K562 (cell line): ENCODE measurements around the gene TNFAIP8L1. TPM values are rescaled to one million over a fixed set of nuclear protein-coding genes. Genes with fewer than 3 reads are reported as not detected.

Source experiments
- BRCA1 ChIP-seq, 2 experiments: fragments of 450-650 bp in 1 of 2; sonication (generic) in 1 of 2; formaldehyde crosslinking in 1 of 2; IDR thresholded peaks; 2 replicates each; pipeline versions ENCODE4 v1.5.0 to v1.6.1; 2017 to 2020; ENCODE audit warnings: mild to moderate bottlenecking in 1 of 2, missing genetic modification reagents in 1 of 2
- BRD4 ChIP-seq: fragments of 200-600 bp; sonication (generic); IDR thresholded peaks from 2 replicates; pipeline ENCODE4 v1.6.1; 2017; ENCODE audit warnings: inconsistent platforms
- CCNT2 ChIP-seq: IDR thresholded peaks from 2 replicates; pipeline ENCODE4 v1.6.1; 2011; ENCODE audit warnings: borderline replicate concordance, low read depth, mild to moderate bottlenecking, moderate library complexity, mixed read lengths, low read length; ENCODE audit not compliant: insufficient read length; ENCODE audit errors: extremely low read depth
- CEBPB ChIP-seq: fragments of 450-650 bp; IDR thresholded peaks from 2 replicates; pipeline ENCODE4 v1.6.1; 2016; ENCODE audit warnings: missing genetic modification characterization, missing compliant biosample characterization
- CREB5 ChIP-seq: fragments of 250-450 bp; sonication (Bioruptor Pico); IDR thresholded peaks from 2 replicates; pipeline ENCODE4 v1.5.0; 2020; ENCODE audit warnings: mild to moderate bottlenecking
- DMBX1 ChIP-seq: fragments of 250-450 bp; sonication (Bioruptor Pico); IDR thresholded peaks from 2 replicates; pipeline ENCODE4 v1.8.0; 2022; ENCODE audit warnings: inconsistent platforms, mild to moderate bottlenecking, moderate library complexity, borderline replicate concordance
- HCFC1 ChIP-seq: IDR thresholded peaks from 2 replicates; pipeline ENCODE4 v1.6.1; 2012; ENCODE audit warnings: low read depth, low read length, improper control_type of control experiment
- MTA3 ChIP-seq: fragments of 450-650 bp; formaldehyde crosslinking; IDR thresholded peaks from 2 replicates; pipeline ENCODE4 v1.6.1; 2017; ENCODE audit warnings: mild to moderate bottlenecking, borderline replicate concordance
- SPI1 ChIP-seq: IDR thresholded peaks from 2 replicates; pipeline ENCODE4 v1.6.1; 2011; ENCODE audit warnings: low read depth, low read length, control low read depth, borderline replicate concordance
- STAT5A ChIP-seq: IDR thresholded peaks from 2 replicates; pipeline ENCODE4 v1.6.1; 2012; ENCODE audit warnings: low read length, inconsistent platforms, borderline replicate concordance
- SUPT5H ChIP-seq: fragments of 450-650 bp; IDR thresholded peaks from 2 replicates; pipeline ENCODE4 v1.6.1; 2016
- TAF1 ChIP-seq: IDR thresholded peaks from 2 replicates; pipeline ENCODE4 v1.6.1; 2011; ENCODE audit warnings: mild to moderate bottlenecking, low read length, moderate library complexity; ENCODE audit not compliant: insufficient read depth, control insufficient read depth, severe bottlenecking; ENCODE audit errors: extremely low read depth
- YY1 ChIP-seq, 3 experiments: IDR thresholded peaks; 2 replicates each; pipeline ENCODE4 v1.6.1; 2011; ENCODE audit warnings: low read length in 2 of 3, mild to moderate bottlenecking in 2 of 3, moderate library complexity in 2 of 3, borderline replicate concordance in 1 of 3, control low read depth in 1 of 3, low read depth in 1 of 3; ENCODE audit not compliant: insufficient read depth in 3 of 3, insufficient replicate concordance in 2 of 3, control insufficient read depth in 1 of 3, insufficient read length in 1 of 3; ENCODE audit errors: extremely low read depth in 1 of 3
- ZBTB12 ChIP-seq: fragments of 250-450 bp; sonication (Bioruptor Pico); IDR thresholded peaks from 2 replicates; pipeline ENCODE4 v1.4.0; 2020
- ZFX ChIP-seq: sonication (generic); formaldehyde crosslinking; IDR thresholded peaks from 2 replicates; pipeline ENCODE4 v1.8.0; 2022; ENCODE audit warnings: mild to moderate bottlenecking, missing genetic modification reagents, moderate library complexity
- polyA plus RNA-seq, 8 experiments: library from polyadenylated mRNA; depleted of rRNA in 4 of 8; stranded (reverse) in 5 of 8; unstranded in 3 of 8; fragments of >200 nt; fragmentation: Nextera tagmentation in 2 of 8; fragmentation: Illumina TruSeq in 1 of 8; extraction: Ambion mirVana in 2 of 8; extraction: Trizol in 1 of 8; gene quantifications; 2 replicates each; pipeline versions ENCODE4 v1.2.1 to v1.2.3, GENCODE V29; 2011 to 2014; ENCODE audit warnings: inconsistent platforms in 1 of 8, missing spikeins in 1 of 8
- total RNA-seq, 7 experiments: library from RNA; depleted of rRNA in 6 of 7; stranded (reverse); fragments of >200 nt in 6 of 7; fragmentation: Illumina TruSeq in 2 of 7; extraction: Trizol in 2 of 7; gene quantifications; 2 replicates each; pipeline versions ENCODE4 v1.2.1 to v1.2.3, GENCODE V29; 2011 to 2021; ENCODE audit warnings: low replicate concordance in 1 of 7
- TF ChIP-seq, protein P1 (sequence below): sonication (generic); formaldehyde crosslinking; IDR thresholded peaks from 2 replicates; pipeline ENCODE4 v1.9.0; 2022; ENCODE audit warnings: mild to moderate bottlenecking, missing genetic modification reagents
- TF ChIP-seq, protein P2 (sequence below), 2 experiments: IDR thresholded peaks; 2 replicates each; pipeline ENCODE4 v1.6.1; 2011; ENCODE audit warnings: borderline replicate concordance in 1 of 2, control low read depth in 1 of 2, low read depth in 1 of 2, low read length in 1 of 2, mild to moderate bottlenecking in 1 of 2, mixed read lengths in 1 of 2, moderate library complexity in 1 of 2; ENCODE audit not compliant: insufficient read depth in 1 of 2, insufficient read length in 1 of 2, poor library complexity in 1 of 2, severe bottlenecking in 1 of 2; ENCODE audit errors: extremely low read depth in 1 of 2
- TF ChIP-seq, protein P3 (sequence below): sonication (generic); formaldehyde crosslinking; IDR thresholded peaks from 2 replicates; pipeline ENCODE4 v1.8.0; 2022; ENCODE audit warnings: missing genetic modification reagents, mild to moderate bottlenecking, moderate library complexity, borderline replicate concordance

The TNFAIP8L1 gene
- total and polyA plus RNA-seq, 9 of the 15 experiments (the other 6 are each of a cell fraction or from before 2014, with no cell fraction given), result 0.69 to 9.3 (median 4.9) TPM

- TF ChIP-seq BRD4, result peak; percentile 82; the same call in 1 of the 2 replicates
- no peak for TF ChIP-seq STAT5A
- peak; percentile 82; the same call in 1 of the 2 replicates for TF ChIP-seq SPI1
- TF ChIP-seq DMBX1 (CRISPR knock-in tag), result no peak
- TF ChIP-seq CREB5, result no peak
- TF ChIP-seq, protein P1, sequence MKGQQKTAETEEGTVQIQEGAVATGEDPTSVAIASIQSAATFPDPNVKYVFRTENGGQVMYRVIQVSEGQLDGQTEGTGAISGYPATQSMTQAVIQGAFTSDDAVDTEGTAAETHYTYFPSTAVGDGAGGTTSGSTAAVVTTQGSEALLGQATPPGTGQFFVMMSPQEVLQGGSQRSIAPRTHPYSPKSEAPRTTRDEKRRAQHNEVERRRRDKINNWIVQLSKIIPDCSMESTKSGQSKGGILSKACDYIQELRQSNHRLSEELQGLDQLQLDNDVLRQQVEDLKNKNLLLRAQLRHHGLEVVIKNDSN (CRISPR knock-in tag), result peak; percentile 97
- no peak for TF ChIP-seq BRCA1 (IDR thresholded peaks at IDR 0.05)
- TF ChIP-seq BRCA1 (CRISPR knock-in tag; IDR thresholded peaks at IDR 0.05), result no peak
- peak; percentile 80 for TF ChIP-seq SUPT5H
- TF ChIP-seq YY1 (IDR thresholded peaks at IDR 0.05; ENCODE audit: borderline replicate concordance in 1 of 3, control insufficient read depth in 1 of 3, extremely low read depth in 1 of 3, insufficient read depth in 3 of 3, insufficient read length in 1 of 3, insufficient replicate concordance in 2 of 3, low read depth in 1 of 3, low read length in 2 of 3), result peak; percentile 94 to 99 (median 97)
- peak; percentile 63 for TF ChIP-seq ZFX (CRISPR knock-in tag)
- TF ChIP-seq, protein P2, sequence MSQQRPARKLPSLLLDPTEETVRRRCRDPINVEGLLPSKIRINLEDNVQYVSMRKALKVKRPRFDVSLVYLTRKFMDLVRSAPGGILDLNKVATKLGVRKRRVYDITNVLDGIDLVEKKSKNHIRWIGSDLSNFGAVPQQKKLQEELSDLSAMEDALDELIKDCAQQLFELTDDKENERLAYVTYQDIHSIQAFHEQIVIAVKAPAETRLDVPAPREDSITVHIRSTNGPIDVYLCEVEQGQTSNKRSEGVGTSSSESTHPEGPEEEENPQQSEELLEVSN (IDR thresholded peaks at IDR 0.05; ENCODE audit: borderline replicate concordance in 1 of 2, extremely low read depth in 1 of 2, insufficient read depth in 1 of 2, insufficient read length in 1 of 2, low read depth in 1 of 2, low read length in 1 of 2, poor library complexity in 1 of 2, severe bottlenecking in 1 of 2), result peak; percentile 52 to 82
- TF ChIP-seq CEBPB, result peak; percentile 3
- peak; percentile 75 for TF ChIP-seq HCFC1
- TF ChIP-seq ZBTB12 (CRISPR knock-in tag), result peak; percentile 42; the same call in 1 of the 2 replicates
- TF ChIP-seq CCNT2, result peak; percentile 70
- peak; percentile 76 for TF ChIP-seq MTA3
- peak; percentile 86 for TF ChIP-seq TAF1
- TF ChIP-seq, protein P3, sequence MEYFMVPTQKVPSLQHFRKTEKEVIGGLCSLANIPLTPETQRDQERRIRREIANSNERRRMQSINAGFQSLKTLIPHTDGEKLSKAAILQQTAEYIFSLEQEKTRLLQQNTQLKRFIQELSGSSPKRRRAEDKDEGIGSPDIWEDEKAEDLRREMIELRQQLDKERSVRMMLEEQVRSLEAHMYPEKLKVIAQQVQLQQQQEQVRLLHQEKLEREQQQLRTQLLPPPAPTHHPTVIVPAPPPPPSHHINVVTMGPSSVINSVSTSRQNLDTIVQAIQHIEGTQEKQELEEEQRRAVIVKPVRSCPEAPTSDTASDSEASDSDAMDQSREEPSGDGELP (CRISPR knock-in tag), result peak; percentile 63; the same call in 1 of the 2 replicates
Observed at GRCh38 chr19:4669723-4670480, 30.6 kb downstream of the TNFAIP8L1 start, which contains the start of gene MYDGF (continued).
